Measurements from ENCODE around the gene MAML2. TPM values are rescaled to one million over a fixed set of nuclear protein-coding genes. Genes with fewer than 3 reads are reported as not detected.

Gene MAML2
- total and polyA plus RNA-seq, 9 of the 15 experiments (the other 6 are each of a cell fraction or from before 2014, with no cell fraction given): 0.79 to 6.8 (median 4.8) TPM

DNA sequence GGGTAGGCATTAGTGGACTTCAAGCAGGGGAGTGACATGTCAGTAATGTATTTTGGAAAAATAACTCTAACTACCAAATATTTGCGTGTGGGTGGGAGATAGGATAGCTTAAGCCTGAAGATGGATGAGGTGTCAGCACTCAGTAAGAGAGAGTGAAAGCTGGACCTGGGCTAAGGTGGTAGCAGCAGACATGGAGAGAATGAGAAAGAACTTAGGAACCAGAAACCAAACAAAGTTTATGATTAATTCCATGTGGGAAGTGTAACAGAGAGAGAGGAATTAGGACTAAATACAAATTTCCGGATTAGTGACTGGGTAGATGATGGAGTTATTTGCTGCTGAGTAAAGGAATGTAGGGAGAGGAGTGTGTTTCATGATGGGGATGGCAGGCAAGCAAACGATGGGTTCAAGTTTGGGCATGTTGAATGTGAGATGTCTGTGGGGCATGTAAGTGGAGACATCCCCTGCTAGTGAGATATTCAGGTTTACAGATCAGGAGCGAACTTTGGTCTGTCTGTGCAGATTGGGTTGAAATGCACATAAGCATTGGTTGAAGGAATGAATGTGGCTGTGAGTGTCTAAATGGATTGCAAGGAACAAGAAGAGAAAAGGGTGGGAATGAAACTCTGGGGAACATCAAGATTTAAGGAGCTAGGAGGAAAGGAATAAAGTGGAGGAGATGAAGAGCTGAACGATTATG, 233.5 kb downstream of the MAML2 start:
- H4K20me1 ChIP-seq (replicated peaks; ENCODE audit: control insufficient read depth, insufficient read depth, low read length): no peaks in the 10 kb centered on the region
- no peak overlapping the region for H3K9ac ChIP-seq (ENCODE audit: insufficient read depth in 1 of 2, low read depth in 2 of 2, low read length in 2 of 2)
- CTCF ChIA-PET (ENCODE audit: low intra/inter-chr PET ratio): no interaction called here
- BruUV-seq (replicated peaks): no TSS peak
- H3K9me1 ChIP-seq (ENCODE audit: control insufficient read depth, insufficient read depth, low read length): no peaks in the 10 kb centered on the region
- no peak overlapping the region for H3K4me3 ChIP-seq
- TF ChIP-seq, protein P1, sequence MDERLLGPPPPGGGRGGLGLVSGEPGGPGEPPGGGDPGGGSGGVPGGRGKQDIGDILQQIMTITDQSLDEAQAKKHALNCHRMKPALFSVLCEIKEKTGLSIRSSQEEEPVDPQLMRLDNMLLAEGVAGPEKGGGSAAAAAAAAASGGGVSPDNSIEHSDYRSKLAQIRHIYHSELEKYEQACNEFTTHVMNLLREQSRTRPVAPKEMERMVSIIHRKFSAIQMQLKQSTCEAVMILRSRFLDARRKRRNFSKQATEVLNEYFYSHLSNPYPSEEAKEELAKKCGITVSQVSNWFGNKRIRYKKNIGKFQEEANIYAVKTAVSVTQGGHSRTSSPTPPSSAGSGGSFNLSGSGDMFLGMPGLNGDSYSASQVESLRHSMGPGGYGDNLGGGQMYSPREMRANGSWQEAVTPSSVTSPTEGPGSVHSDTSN (CRISPR knock-in tag; IDR thresholded peaks at IDR 0.05; ENCODE audit: low read depth): no peak
- TF ChIP-seq, protein P1 (tag; conservative IDR thresholded peaks at IDR 0.05; ENCODE audit: low read depth): 0 out of 2 replicates have a peak, but pooled peaks have one; percentile 24
- TF ChIP-seq, protein P2, sequence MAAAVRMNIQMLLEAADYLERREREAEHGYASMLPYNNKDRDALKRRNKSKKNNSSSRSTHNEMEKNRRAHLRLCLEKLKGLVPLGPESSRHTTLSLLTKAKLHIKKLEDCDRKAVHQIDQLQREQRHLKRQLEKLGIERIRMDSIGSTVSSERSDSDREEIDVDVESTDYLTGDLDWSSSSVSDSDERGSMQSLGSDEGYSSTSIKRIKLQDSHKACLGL (CRISPR knock-in tag; IDR thresholded peaks at IDR 0.05; ENCODE audit: borderline replicate concordance, poor library complexity, severe bottlenecking): no peak
- H3K27me3 ChIP-seq (ENCODE audit: control insufficient read depth in 2 of 2, insufficient read depth in 2 of 2, low read length in 2 of 2): no peaks in the 10 kb centered on the region
- in situ Hi-C loops (cut with MboI): no loop called here
- H3K4me1 ChIP-seq (replicated peaks in 1 of 2; ENCODE audit: control insufficient read depth in 2 of 2, insufficient read depth in 2 of 2, low read length in 2 of 2): peaks cover 4 to 27% of the 10 kb centered on the region in 2 experiments; a peak in 4 of 5 replicates
- ATAC-seq: no peak
- 60% methylated on average over 5 of the region's 5 CpGs for WGBS (ENCODE audit: insufficient coverage, low coverage, missing lambda C conversion rate)
- intact Hi-C loops (cut with micrococcal nuclease): loop anchor here (5.0 kb wide), 1 partner anchor 43 kb away; no protein-coding TSS in a partner anchor
- no peak overlapping the region for H3K4me2 ChIP-seq (ENCODE audit: insufficient read depth, low read length)
- H3K79me2 ChIP-seq (ENCODE audit: control insufficient read depth, insufficient read depth, low read length): no peaks in the 10 kb centered on the region
- POLR2A ChIA-PET: no interaction called here
- H2AFZ ChIP-seq (ENCODE audit: low read depth, low read length): no peak overlapping the region
- no peak for FAIRE-seq
- no peak for DNase-seq (ENCODE audit: extremely low read depth in 1 of 4, low spot score in 3 of 4)
- no peaks in the 10 kb centered on the region for H3K9me3 ChIP-seq (replicated peaks; ENCODE audit: control insufficient read depth, insufficient read depth, low read depth, low read length)
- H3K36me3 ChIP-seq (ENCODE audit: control insufficient read depth, insufficient read depth, low read length): no peaks in the 10 kb centered on the region
- H3K27ac ChIP-seq (ENCODE audit: extremely low read depth, low read depth, low read length): no peak overlapping the region

Measured in K562 (cell line).